ENCODE results near the gene SFN.
"Not testable (repeated sequence)": the region's sequence is repeated elsewhere in the genome, so short reads cannot be mapped to it uniquely, and the experiment has no call there.

Gene SFN

DNA sequence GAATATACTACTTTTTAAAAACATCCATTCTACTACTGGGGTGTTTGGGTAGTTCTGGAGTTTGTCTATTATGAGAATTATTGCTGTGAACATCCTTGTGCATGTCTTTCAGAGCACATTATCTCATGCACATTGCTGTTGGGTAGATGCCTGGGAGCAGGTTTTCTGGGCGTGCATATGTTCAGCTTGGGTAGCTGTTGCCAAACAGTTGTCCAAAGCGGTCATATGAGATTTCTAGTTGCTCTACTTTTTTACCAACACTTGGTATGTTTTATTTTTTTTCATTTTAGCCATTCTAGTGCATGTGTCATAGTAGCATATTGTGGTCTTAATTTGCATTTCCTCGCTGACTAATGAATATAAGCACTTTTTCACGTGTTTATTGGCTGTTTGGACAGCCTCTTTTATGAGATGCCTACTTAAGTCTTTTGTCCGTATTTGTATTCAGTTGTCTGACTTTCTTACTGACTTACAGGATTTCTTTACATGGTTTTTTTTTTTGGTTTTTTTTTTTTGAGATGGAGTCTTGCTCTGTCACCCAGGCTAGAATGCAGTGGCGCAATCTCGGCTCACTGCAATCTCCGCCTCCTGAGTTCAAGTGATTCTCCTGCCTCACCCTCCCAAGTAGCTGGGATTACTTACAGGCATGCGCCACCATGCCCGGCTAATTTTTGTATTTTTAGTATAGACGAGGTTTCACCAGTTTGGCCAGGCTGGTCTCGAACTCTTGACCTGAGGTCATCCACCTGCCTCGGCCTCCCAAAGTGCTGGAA, 18.3 kb upstream of the SFN start:
- H3K27me3 ChIP-seq (ENCODE audit: control insufficient read depth, low read length), result no peaks in the 10 kb centered on the region
- H3K4me3 ChIP-seq (ENCODE audit: low read length), result no peak overlapping the region
- H3K79me2 ChIP-seq (ENCODE audit: control insufficient read depth, low read length), result no peaks in the 10 kb centered on the region
- H3F3A ChIP-seq (ENCODE audit: control insufficient read depth, insufficient read depth), result no peaks in the 10 kb centered on the region
- H3K27ac ChIP-seq (ENCODE audit: low read depth, low read length), result no peak overlapping the region
- no peaks in the 10 kb centered on the region for H3K4me1 ChIP-seq (ENCODE audit: control insufficient read depth, low read length)
- no peaks in the 10 kb centered on the region for H4K20me1 ChIP-seq (ENCODE audit: control insufficient read depth, insufficient read depth, low read depth, low read length)
- no peaks in the 10 kb centered on the region for H3K9me2 ChIP-seq (replicated peaks; ENCODE audit: control insufficient read depth, low read length)
- H3K4me2 ChIP-seq (ENCODE audit: low read length), result no peak overlapping the region
- H3K9me3 ChIP-seq (ENCODE audit: control insufficient read depth, insufficient read depth, low read length), result no peaks in the 10 kb centered on the region
- no peak for TF ChIP-seq EZH2phosphoT487 (IDR thresholded peaks at IDR 0.05; ENCODE audit: borderline replicate concordance, low read length)
- TF ChIP-seq, protein P1, sequence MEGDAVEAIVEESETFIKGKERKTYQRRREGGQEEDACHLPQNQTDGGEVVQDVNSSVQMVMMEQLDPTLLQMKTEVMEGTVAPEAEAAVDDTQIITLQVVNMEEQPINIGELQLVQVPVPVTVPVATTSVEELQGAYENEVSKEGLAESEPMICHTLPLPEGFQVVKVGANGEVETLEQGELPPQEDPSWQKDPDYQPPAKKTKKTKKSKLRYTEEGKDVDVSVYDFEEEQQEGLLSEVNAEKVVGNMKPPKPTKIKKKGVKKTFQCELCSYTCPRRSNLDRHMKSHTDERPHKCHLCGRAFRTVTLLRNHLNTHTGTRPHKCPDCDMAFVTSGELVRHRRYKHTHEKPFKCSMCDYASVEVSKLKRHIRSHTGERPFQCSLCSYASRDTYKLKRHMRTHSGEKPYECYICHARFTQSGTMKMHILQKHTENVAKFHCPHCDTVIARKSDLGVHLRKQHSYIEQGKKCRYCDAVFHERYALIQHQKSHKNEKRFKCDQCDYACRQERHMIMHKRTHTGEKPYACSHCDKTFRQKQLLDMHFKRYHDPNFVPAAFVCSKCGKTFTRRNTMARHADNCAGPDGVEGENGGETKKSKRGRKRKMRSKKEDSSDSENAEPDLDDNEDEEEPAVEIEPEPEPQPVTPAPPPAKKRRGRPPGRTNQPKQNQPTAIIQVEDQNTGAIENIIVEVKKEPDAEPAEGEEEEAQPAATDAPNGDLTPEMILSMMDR (IDR thresholded peaks at IDR 0.05; ENCODE audit: low read depth, low read length, poor library complexity, severe bottlenecking), result no peak
- H3K36me3 ChIP-seq (ENCODE audit: control insufficient read depth, low read length), result peaks cover 37% of the 10 kb centered on the region

DNA sequence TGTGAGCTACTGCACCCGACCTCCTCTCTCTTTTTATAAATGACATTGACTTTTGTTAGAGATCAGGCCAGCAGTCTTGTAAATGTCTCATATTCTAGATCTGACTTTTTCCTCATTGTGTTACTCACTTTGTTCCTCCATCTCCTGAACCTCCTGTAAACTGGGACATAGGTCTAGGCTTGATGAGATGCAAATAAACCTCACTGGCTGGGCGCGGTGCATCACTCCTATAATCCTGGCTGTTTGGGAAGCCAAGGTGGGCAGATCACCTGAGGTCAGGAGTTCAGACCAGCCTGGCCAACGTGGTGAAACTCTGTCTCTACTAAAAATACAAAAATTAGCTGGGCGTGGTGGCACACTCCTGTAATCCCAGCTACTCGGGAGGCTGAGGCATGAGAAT, 15.1 kb upstream of the SFN start:
- not testable (repeated sequence) for H3F3A ChIP-seq (ENCODE audit: control insufficient read depth, insufficient read depth); H3K4me1 ChIP-seq (ENCODE audit: control insufficient read depth, low read length); H4K20me1 ChIP-seq (ENCODE audit: control insufficient read depth, insufficient read depth, low read depth, low read length); H3K27ac ChIP-seq (ENCODE audit: low read depth, low read length); H3K27me3 ChIP-seq (ENCODE audit: control insufficient read depth, low read length); H3K9me3 ChIP-seq (ENCODE audit: control insufficient read depth, insufficient read depth, low read length); H3K4me2 ChIP-seq (ENCODE audit: low read length); H3K4me3 ChIP-seq (ENCODE audit: low read length); H3K9me2 ChIP-seq (replicated peaks; ENCODE audit: control insufficient read depth, low read length); H3K79me2 ChIP-seq (ENCODE audit: control insufficient read depth, low read length)
- H3K36me3 ChIP-seq (ENCODE audit: control insufficient read depth, low read length), result peaks cover 53% of the 10 kb centered on the region

DNA sequence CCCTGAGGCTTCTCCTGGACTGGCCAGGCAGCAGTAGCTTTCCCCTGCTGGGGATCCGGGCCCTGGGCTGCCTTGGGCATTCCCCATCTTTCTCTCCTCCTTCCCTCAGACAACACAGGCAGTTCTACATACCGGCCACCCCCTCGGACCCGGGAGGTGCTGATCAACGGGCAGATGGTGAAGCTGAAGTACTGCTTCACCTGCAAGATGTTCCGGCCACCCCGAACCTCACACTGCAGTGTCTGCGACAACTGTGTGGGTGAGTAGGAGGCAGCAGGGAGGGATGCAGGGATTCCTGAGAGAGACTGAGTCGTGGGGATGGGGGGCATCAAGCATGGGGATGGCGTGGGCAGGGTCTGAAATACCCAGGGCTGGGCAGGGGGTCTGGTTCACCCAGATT, 14.4 kb upstream of the SFN start:
- no peaks in the 10 kb centered on the region for H4K20me1 ChIP-seq (ENCODE audit: control insufficient read depth, insufficient read depth, low read depth, low read length)
- no peaks in the 10 kb centered on the region for H3F3A ChIP-seq (ENCODE audit: control insufficient read depth, insufficient read depth)
- H3K36me3 ChIP-seq (ENCODE audit: control insufficient read depth, low read length), result peaks cover 60% of the 10 kb centered on the region
- no peaks in the 10 kb centered on the region for H3K27me3 ChIP-seq (ENCODE audit: control insufficient read depth, low read length)
- no peak overlapping the region for H3K27ac ChIP-seq (ENCODE audit: low read depth, low read length)
- no peaks in the 10 kb centered on the region for H3K9me3 ChIP-seq (ENCODE audit: control insufficient read depth, insufficient read depth, low read length)
- no peak overlapping the region for H3K4me2 ChIP-seq (ENCODE audit: low read length)
- no peaks in the 10 kb centered on the region for H3K9me2 ChIP-seq (replicated peaks; ENCODE audit: control insufficient read depth, low read length)
- no peak overlapping the region for H3K4me3 ChIP-seq (ENCODE audit: low read length)
- no peaks in the 10 kb centered on the region for H3K4me1 ChIP-seq (ENCODE audit: control insufficient read depth, low read length)
- TF ChIP-seq, protein P1 (IDR thresholded peaks at IDR 0.05; ENCODE audit: low read depth, low read length, poor library complexity, severe bottlenecking), result no peak
- no peak for TF ChIP-seq EZH2phosphoT487 (IDR thresholded peaks at IDR 0.05; ENCODE audit: borderline replicate concordance, low read length)
- H3K79me2 ChIP-seq (ENCODE audit: control insufficient read depth, low read length), result no peaks in the 10 kb centered on the region

- Histone ChIP-seq H3K79me2 (ENCODE audit: control insufficient read depth, low read length) (no peaks in the 10 kb centered on the region), H3K27ac (ENCODE audit: low read depth, low read length) (no peak overlapping the region), H3K4me1 (ENCODE audit: control insufficient read depth, low read length) (no peaks in the 10 kb centered on the region), H3K27me3 (ENCODE audit: control insufficient read depth, low read length) (no peaks in the 10 kb centered on the region), H3K9me3 (ENCODE audit: control insufficient read depth, insufficient read depth, low read length) (no peaks in the 10 kb centered on the region), H3K4me2 (ENCODE audit: low read length) (no peak overlapping the region), H3F3A (ENCODE audit: control insufficient read depth, insufficient read depth) (no peaks in the 10 kb centered on the region), H3K4me3 (ENCODE audit: low read length) (no peak overlapping the region), H4K20me1 (ENCODE audit: control insufficient read depth, insufficient read depth, low read depth, low read length) (no peaks in the 10 kb centered on the region), H3K9me2 (replicated peaks; ENCODE audit: control insufficient read depth, low read length) (no peaks in the 10 kb centered on the region), H3K36me3 (ENCODE audit: control insufficient read depth, low read length) (peaks cover 63% of the 10 kb centered on the region)
- TF ChIP-seq, protein P1 (IDR thresholded peaks at IDR 0.05; ENCODE audit: low read depth, low read length, poor library complexity, severe bottlenecking), result no peak
- no peak for TF ChIP-seq EZH2phosphoT487 (IDR thresholded peaks at IDR 0.05; ENCODE audit: borderline replicate concordance, low read length)
These were observed 13.8 kb upstream of the SFN start for GRCh38 chr1:26848941-26849774.

Data from DOHH2 (cell line).